GM21723 (cell line): ENCODE data around the gene IKZF1.

ENCODE experiments used
- ATAC-seq: cut with Tn5 transposase; IDR thresholded peaks from one replicate; pipeline ENCODE4 v1.9.1; 2021; ENCODE audit warnings: mild to moderate bottlenecking, moderate library complexity; ENCODE audit not compliant: unreplicated experiment

Gene IKZF1

DNA sequence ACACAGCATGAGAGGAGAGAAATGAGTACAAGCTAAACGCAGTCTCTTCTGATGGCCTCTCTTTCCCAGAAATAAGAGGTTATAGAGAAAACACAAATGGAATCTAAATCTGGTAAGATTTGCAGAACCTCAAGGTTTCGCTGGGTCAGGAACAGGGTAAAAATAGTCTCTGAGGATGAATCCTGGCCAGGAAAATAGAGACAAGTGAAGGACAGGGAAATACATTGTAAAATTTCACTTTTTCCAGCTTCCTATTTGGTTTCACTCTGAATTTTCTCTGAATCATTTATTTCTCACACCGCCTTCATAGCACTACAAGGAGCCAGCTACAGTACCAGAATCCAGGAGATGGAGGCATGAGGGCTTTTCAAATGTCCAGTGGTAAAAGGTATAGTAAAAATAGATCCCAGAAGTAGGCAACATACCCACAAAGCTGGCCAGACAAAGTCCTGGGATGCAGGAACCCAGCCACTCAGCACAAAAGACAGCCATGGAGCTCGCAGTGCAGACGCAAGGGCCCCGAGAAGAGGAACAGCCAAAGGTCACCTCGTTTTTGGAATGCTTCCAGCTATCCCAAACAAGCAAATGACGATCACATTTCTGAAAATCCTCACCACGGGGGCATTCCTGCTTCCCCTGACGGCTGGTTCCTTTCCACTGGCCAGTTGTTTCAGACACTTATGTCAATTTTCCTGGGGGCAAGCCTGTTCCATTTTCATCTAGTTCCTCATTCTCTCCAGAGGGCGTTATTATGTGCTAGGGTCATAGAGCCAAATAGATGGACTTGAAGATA lies 21.5 kb upstream of the IKZF1 start:
- ATAC-seq = no peak

GRCh38 chr7:50283731-50284130 lies 20.8 kb upstream of the IKZF1 start:
- ATAC-seq = no peak

DNA sequence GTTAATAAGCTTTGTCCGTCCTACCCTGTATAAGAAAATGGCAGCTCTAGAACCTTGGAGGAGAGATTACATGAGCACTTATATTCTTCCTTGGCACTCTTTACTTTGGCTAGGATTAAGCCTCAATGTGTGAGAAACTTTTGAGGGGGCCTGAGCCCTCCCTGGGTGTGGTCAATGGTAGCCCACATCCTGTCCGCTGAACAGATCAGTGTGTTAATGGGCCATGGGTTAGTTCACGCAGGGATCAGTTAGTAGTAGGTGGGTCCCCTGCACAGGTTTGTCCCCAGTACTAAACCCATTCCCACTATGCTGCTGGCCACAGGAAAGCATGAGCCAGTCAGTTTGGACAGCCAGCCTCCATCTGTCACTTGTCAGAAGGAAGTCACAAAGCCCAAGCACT lies 20.2 kb upstream of the IKZF1 start:
- ATAC-seq = no peak

DNA sequence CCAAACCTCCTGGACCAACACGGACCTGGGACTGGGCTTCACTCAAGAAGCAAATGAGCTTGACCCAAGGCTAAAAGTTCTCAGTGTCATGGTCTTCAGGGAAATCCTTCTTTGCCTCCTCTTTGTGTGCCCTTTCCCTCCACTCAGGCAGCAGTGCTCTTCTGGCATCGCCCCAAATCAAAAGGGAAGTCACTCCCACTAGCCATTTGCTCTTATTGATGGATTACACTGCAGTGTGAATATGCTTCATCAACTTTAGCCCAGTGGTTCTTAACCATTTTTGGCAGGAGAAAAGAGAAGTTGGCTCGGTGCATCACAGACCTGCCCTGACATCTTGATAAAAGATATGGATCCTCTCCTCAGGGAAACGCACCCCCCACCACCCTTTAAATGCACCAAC lies 19.2 kb upstream of the IKZF1 start:
- no peak for ATAC-seq

DNA sequence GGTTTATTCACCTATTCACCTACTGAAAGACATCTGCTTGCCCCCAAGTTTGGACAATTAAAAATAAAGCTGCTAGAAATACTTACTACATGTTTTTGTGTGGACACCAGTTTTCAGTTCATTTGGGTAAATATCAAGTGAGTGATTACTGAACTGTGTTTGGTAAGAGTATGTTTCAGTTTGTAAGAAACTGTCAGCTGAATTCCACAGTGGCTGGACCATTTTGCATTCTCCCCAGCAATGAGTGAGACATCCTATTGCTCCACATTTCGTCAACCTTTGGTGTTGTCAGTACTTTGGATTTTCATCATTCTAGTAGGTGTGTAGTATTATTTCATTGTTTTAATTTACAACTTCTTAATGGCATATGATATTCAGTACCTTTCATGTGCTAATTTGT lies 17.4 kb upstream of the IKZF1 start:
- no peak for ATAC-seq

GRCh38 chr7:50292165-50292757 lies 12.3 kb upstream of the IKZF1 start:
- ATAC-seq = no peak

GRCh38 chr7:50292763-50293162 lies 11.8 kb upstream of the IKZF1 start:
- no peak for ATAC-seq

DNA sequence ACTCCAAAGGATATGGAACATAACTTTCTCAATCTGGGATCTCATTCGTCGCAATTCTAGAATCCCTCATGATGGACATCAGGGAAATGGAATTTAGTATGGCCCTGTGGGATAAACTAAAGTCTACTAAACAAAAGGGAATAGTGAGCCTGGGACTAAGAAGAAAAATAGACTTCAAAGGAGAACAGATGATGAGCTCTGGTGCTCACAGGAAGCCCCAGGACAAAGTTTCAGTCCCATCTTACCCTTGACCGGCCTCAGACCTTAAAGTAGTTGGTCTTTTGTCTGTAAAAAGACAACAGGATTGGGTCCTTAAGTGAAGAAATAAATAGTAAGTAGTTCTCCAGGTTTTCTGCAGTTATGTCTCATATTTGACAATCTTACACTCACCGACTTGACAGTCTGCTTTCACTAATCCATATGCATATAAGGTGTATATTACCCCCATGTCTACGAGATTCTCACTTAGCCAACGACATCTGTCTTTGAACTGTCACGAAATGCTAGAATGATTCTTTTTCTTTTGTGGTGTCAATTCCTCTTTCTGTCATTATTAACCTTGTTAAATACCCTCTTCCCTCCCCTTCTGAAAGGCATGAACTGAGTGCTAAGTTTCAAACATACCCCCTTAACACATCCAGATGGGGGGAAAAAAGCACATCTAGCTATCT lies 10.9 kb upstream of the IKZF1 start:
- peak; percentile 53 for ATAC-seq

GRCh38 chr7:50295133-50295532 lies 9.4 kb upstream of the IKZF1 start:
- ATAC-seq = no peak

GRCh38 chr7:50296799-50297198 lies 7.7 kb upstream of the IKZF1 start:
- ATAC-seq = no peak

DNA sequence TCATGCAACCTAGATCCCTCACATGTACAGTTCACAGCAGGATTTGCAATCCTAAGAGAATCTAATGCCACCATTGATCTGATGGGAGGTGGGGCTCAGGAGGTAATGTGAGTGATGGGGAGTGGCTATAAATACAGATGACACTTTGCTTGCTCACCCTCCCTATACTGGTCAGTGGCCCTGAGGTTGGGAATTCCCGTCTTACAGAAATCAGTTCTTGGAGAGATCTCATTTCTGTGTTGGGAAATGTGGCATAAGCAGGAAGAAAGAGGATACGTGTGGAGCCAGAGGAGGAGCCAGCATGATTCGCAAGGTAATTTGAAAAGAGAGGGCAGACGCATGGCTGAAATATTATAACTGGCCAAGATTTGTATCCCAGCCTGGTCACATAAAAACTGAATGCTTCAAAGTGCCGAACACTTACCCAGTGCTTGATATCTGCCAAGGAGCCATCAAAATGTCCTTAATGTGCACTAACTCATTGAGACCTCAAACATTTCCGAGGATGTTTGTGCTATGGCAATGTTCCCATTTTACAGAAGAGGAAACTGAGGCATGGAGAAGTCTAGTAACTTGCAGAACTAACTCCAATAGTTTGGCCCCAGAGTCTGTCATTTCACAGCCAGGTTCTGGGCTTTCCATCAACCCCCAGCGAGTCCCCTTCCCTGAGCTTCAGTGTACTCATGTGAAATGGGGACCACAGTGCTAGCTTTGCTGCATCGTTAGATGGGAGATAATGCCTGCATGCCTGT lies 5.5 kb upstream of the IKZF1 start:
- ATAC-seq = no peak

GRCh38 chr7:50300336-50300735 lies 4.2 kb upstream of the IKZF1 start:
- ATAC-seq = no peak

DNA sequence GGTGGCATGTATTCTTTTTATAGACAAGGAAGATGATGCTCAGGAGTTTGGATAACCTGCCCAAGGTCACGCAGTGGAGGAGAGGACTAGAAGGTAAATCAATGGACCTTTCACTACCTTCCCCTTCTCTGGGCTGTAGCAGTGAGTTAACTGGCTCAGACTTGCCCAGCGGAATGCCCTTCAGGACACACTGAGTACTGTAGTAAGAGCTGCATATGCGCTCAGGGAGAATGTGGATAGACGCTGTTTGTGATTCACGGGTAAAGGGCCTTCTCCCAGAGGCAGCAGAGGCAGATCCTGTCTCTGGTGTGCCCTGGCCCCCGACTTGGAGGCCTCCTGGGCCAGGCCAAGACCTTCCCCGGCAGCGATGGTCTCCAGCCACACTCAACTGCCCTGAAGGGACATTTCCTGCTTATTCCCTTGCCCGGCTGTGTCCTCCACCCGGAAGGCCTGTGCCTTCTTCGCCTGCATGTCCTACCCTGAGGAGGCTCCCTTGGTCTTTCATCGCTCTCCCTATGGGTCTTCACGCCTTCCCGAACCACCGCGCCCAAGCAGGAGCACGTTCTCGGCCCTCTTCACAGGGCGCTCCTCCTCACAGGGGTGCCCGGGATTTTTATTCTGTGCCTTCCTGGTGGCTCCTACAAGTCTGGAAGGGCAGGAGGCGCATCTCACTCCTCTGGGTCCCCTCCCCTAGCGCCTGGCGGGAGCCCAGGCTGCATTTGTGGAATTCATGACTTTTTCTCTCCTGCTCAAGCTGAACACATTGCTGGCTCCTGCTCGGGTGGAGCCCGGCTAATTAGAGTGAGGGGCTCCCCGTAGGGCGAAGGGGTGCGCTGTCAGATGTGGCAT lies 1.8 kb upstream of the IKZF1 start:
- no peak for ATAC-seq

- ATAC-seq = peak; percentile 26
These were observed 984 bp upstream of the IKZF1 start for GRCh38 chr7:50303335-50304128.

DNA sequence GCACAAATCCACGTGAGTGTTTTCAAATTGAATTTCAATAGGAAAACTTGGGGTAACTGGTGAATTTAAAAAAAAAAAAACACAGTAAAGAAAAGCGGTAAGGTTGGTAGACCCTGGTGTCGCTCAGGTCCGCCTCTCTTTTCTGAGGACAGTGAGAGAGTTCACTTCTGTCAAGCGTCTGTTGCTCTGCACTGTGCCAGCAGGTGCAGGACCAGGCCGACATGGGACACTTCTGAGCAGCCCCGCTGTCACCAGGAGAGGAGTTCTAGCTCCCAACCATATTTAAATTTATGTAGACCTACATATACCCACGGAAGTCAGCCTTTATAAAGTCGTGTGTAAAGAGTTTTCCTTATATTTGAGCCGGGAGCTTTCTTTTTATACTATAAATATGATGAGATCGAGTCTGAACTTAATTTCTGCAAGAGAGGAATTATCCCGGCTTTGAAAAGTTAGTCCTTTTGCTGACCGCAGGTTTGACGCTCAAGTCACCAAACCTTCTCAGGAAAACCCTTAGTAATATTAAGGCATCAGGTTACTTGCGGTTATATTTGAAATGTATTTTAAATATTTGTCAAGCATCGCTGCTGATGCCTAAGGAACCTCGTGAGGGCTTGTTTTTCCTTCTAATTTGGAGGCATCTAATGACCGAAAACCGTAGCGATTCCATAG lies 531 bp downstream of the IKZF1 start:
- ATAC-seq = peak; percentile 38

GRCh38 chr7:50305583-50306493 lies 1.3 kb downstream of the IKZF1 start:
- ATAC-seq = no peak

DNA sequence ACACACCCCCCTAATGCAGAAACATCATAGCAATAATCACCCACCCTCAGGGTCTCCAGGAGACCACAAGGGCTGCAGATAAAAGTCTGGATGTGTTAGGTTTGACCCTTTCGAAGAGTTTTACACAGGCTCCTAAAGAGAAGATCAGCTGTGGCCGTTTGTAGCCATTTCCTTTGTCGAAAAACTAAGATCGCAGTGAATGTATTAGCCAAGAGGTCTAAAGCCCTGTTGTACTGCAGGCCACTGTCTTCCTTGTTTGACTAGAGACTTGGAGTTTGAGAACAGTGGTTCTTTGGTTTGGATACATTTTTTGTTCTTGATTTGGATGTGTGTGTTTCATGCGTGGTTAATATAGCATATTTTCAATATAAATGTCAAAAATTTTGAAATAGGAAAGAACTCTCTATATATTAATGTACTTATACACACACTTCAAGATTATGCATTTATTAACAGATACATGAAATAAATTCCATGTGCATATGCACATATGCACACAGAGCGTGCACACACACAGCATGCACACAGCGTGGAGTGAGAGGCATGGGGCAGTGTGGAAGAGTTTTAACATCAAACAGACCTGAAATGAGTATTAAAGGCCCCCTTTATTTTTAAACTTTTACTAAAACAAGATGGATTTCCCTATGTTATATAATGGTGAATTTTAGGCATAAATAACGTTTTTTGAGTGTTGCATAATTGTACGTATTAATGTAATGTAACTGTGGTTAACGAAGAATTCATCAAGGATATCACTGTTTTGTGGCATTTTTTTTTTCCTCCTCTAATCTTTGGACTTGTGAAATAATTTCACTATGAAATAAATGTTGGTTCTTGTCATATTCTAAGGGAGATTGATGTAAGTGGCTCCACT lies 2.2 kb downstream of the IKZF1 start:
- no peak for ATAC-seq
